SK-N-MC (cell line): ENCODE results near the gene ADARB1.

Source experiments
- EZH2 ChIP-seq: fragments of 200-600 bp; sonication (generic); IDR thresholded peaks from one replicate; pipeline ENCODE4 v1.6.1; 2017; ENCODE audit warnings: antibody characterized with exemption
- FOXP2 ChIP-seq: optimal IDR thresholded peaks from 2 replicates; pipeline ENCODE3; 2011; ENCODE audit warnings: mild to moderate bottlenecking, moderate library complexity; ENCODE audit not compliant: insufficient read depth; ENCODE audit errors: extremely low read length, control extremely low read depth
- POLR2AphosphoS5 ChIP-seq: IDR thresholded peaks from 2 replicates; pipeline ENCODE4 v1.6.1; 2012; ENCODE audit warnings: mild to moderate bottlenecking, low read depth, low read length, borderline replicate concordance

DNA sequence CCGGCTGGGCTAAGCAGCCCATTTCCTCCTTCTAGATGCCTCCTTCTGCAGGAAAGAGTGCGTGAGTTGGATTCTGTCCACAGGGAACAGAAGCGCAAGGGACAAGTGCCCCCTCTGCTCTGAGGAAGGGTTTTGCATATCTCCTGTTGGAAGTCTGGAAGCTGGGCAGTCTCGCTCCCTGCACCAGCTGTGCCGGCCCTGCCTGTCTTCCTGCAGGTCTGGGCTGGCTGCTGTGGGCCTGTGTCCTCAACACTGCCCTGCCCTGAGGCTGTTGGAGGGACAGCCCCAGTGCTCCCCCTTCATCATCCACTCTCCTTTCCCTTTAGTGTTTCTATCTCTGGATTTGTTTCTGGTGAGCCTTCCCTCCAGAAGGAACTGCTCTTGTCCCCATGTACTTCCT, 21.8 kb downstream of the ADARB1 start:
- no peak for TF ChIP-seq EZH2
- TF ChIP-seq POLR2AphosphoS5 = no peak
- TF ChIP-seq FOXP2 = no peak
